K562 (cell line): ENCODE results near the gene MRPL38. TPM values are rescaled to one million over a fixed set of nuclear protein-coding genes. Genes with fewer than 3 reads are reported as not detected.

ENCODE experiments used
- ATF1 ChIP-seq, 2 experiments: fragments of 450-650 bp in 1 of 2; IDR thresholded peaks; 2 replicates each; pipeline ENCODE4 v1.6.1; 2016; ENCODE audit warnings: missing compliant biosample characterization in 1 of 2, missing genetic modification characterization in 1 of 2
- BCL6 ChIP-seq: fragments of 250-450 bp; sonication (Bioruptor Pico); IDR thresholded peaks from 2 replicates; pipeline ENCODE4 v1.4.0; 2020
- ELF1 ChIP-seq: fragments of 200-800 bp; sonication (Bioruptor generic); IDR thresholded peaks from 2 replicates; pipeline ENCODE4 v1.6.1; 2016; ENCODE audit warnings: missing genetic modification characterization, missing compliant biosample characterization
- FOS ChIP-seq: IDR thresholded peaks from 3 replicates; pipeline ENCODE4 v1.6.1; 2011; ENCODE audit not compliant: insufficient read length; ENCODE audit errors: extremely low read depth
- FOXA3 ChIP-seq, 2 experiments: fragments of 450-650 bp in 1 of 2; sonication (generic) in 1 of 2; formaldehyde crosslinking; IDR thresholded peaks in 1 of 2; conservative IDR thresholded peaks in 1 of 2; 2 replicates each; pipeline versions ENCODE4 v1.4.0 to v1.8.0; 2020 to 2022; ENCODE audit warnings: mild to moderate bottlenecking in 2 of 2, missing genetic modification reagents in 1 of 2
- FOXM1 ChIP-seq, 2 experiments: fragments of 450-650 bp in 1 of 2; sonication (generic) in 1 of 2; formaldehyde crosslinking in 1 of 2; IDR thresholded peaks; 2 replicates each; pipeline versions ENCODE4 v1.6.1 to v1.9.0; 2017 to 2022; ENCODE audit warnings: low read depth in 2 of 2, mild to moderate bottlenecking in 2 of 2, missing genetic modification reagents in 1 of 2, moderate library complexity in 1 of 2
- GTF2A2 ChIP-seq: IDR thresholded peaks from 2 replicates; pipeline ENCODE4 v1.6.1; 2016; ENCODE audit warnings: mild to moderate bottlenecking, missing genetic modification characterization, missing compliant biosample characterization
- HDAC3 ChIP-seq: fragments of 450-650 bp; IDR thresholded peaks from 2 replicates; pipeline ENCODE4 v1.6.1; 2018; ENCODE audit warnings: borderline replicate concordance, mild to moderate bottlenecking, moderate library complexity; ENCODE audit not compliant: partially characterized antibody
- IFI16 ChIP-seq: fragments of 250-450 bp; sonication (Bioruptor Pico); IDR thresholded peaks from 2 replicates; pipeline ENCODE4 v2.1.2; 2022; ENCODE audit warnings: mild to moderate bottlenecking, inconsistent platforms
- KLF13 ChIP-seq: fragments of 450-650 bp; IDR thresholded peaks from 2 replicates; pipeline ENCODE4 v1.6.1; 2016; ENCODE audit warnings: missing genetic modification characterization, low read depth, mild to moderate bottlenecking, missing compliant biosample characterization, moderate library complexity, borderline replicate concordance
- NONO ChIP-seq, 2 experiments: fragments of 200-400 bp in 1 of 2; fragments of 450-650 bp in 1 of 2; formaldehyde crosslinking in 1 of 2; IDR thresholded peaks; 2 replicates each; pipeline ENCODE4 v1.6.1; 2017; ENCODE audit warnings: low read depth in 2 of 2, mild to moderate bottlenecking in 2 of 2, moderate library complexity in 2 of 2, low read length in 1 of 2
- RFX1 ChIP-seq: fragments of 450-650 bp; IDR thresholded peaks from 2 replicates; pipeline ENCODE4 v1.6.1; 2016; ENCODE audit warnings: mild to moderate bottlenecking, moderate library complexity
- SRSF9 ChIP-seq: fragments of 200-400 bp; formaldehyde crosslinking; IDR thresholded peaks from 2 replicates; pipeline ENCODE4 v1.6.1; 2017; ENCODE audit warnings: low read depth, low read length, borderline replicate concordance
- STAG1 ChIP-seq: sonication (generic); formaldehyde crosslinking; IDR thresholded peaks from 2 replicates; pipeline ENCODE4 v1.5.0; 2020; ENCODE audit warnings: missing genetic modification reagents, borderline replicate concordance
- TCFL5 ChIP-seq: fragments of 250-450 bp; sonication (Bioruptor Pico); conservative IDR thresholded peaks from 2 replicates; pipeline ENCODE4 v1.6.1; 2021; ENCODE audit warnings: mild to moderate bottlenecking, moderate library complexity, matching md5 sums
- ZNF12 ChIP-seq: sonication (generic); formaldehyde crosslinking; IDR thresholded peaks from 2 replicates; pipeline ENCODE4 v1.4.0; 2020; ENCODE audit warnings: mild to moderate bottlenecking, missing genetic modification reagents
- ZNF253 ChIP-seq: fragments of 250-450 bp; sonication (Bioruptor Pico); conservative IDR thresholded peaks from 2 replicates; pipeline ENCODE4 v1.6.1; 2021; ENCODE audit warnings: mild to moderate bottlenecking
- ZNF316 ChIP-seq: fragments of 450-650 bp; IDR thresholded peaks from 2 replicates; pipeline ENCODE4 v1.6.1; 2016
- ZNF436 ChIP-seq: fragments of 250-450, 450-650 bp; sonication (Bioruptor Pico); formaldehyde crosslinking; IDR thresholded peaks from 2 replicates; pipeline ENCODE4 v1.7.0; 2020; ENCODE audit warnings: mild to moderate bottlenecking
- polyA plus RNA-seq, 8 experiments: library from polyadenylated mRNA; depleted of rRNA in 4 of 8; stranded (reverse) in 5 of 8; unstranded in 3 of 8; fragments of >200 nt; fragmentation: Nextera tagmentation in 2 of 8; fragmentation: Illumina TruSeq in 1 of 8; extraction: Ambion mirVana in 2 of 8; extraction: Trizol in 1 of 8; gene quantifications; 2 replicates each; pipeline versions ENCODE4 v1.2.1 to v1.2.3, GENCODE V29; 2011 to 2014; ENCODE audit warnings: inconsistent platforms in 1 of 8, missing spikeins in 1 of 8
- total RNA-seq, 7 experiments: library from RNA; depleted of rRNA in 6 of 7; stranded (reverse); fragments of >200 nt in 6 of 7; fragmentation: Illumina TruSeq in 2 of 7; extraction: Trizol in 2 of 7; gene quantifications; 2 replicates each; pipeline versions ENCODE4 v1.2.1 to v1.2.3, GENCODE V29; 2011 to 2021; ENCODE audit warnings: low replicate concordance in 1 of 7
- TF ChIP-seq, protein P1 (sequence below): sonication (generic); formaldehyde crosslinking; IDR thresholded peaks from 2 replicates; pipeline ENCODE4 v1.8.0; 2022; ENCODE audit warnings: mild to moderate bottlenecking, missing genetic modification reagents
- TF ChIP-seq, protein P2 (sequence below): IDR thresholded peaks from 2 replicates; pipeline ENCODE4 v1.6.1; 2011; ENCODE audit not compliant: insufficient read length; ENCODE audit errors: extremely low read depth
- TF ChIP-seq, protein P3 (sequence below): fragments of 250-450 bp; sonication (Bioruptor Pico); IDR thresholded peaks from 2 replicates; pipeline ENCODE4 v1.4.0; 2020
- TF ChIP-seq, protein P4 (sequence below): fragments of 450-650 bp; formaldehyde crosslinking; IDR thresholded peaks from 2 replicates; pipeline ENCODE4 v1.4.0; 2022; ENCODE audit warnings: missing genetic modification characterization
- TF ChIP-seq, protein P5 (sequence below): sonication (generic); formaldehyde crosslinking; IDR thresholded peaks from 2 replicates; pipeline ENCODE4 v1.8.1; 2023; ENCODE audit warnings: mild to moderate bottlenecking, missing genetic modification reagents, moderate library complexity

MRPL38 gene
- total and polyA plus RNA-seq, 9 of the 15 experiments (the other 6 are each of a cell fraction or from before 2014, with no cell fraction given), result 4.5 to 154 (median 48.5) TPM

DNA sequence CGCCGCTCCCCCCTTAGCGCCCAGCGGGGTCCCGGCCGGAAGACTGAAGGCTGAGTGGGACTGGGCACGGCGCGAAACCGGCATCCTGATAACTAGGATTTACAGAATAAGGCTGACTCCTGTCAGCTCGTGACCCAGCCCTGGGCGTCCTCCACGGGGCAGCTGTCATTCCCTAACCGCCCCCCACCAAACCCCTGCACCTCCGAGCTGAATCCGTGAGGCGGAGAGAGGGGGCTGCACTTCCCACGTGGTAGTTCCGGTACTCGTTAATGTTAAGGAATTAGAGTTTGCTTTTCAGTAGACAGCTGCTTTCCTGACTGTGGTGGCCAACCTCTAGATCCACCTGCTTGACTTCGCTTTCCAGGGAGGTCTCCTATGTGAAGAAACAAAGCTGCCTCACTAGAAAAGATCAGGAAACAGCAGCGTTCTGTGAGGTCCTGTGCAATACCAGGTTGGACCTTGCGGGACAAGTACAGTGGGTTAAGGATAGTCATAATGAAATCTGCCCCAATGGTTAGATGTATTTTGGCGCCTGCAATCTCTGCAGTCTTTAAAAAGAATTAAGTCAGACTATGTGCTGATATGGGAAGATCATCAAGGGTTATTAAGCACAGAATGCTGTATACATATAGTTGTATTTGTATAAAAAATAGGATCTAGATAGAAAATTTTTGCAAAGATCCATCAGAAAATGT lies 48.5 kb downstream of the MRPL38 start (continued):
- no peak for TF ChIP-seq FOXM1 (IDR thresholded peaks at IDR 0.05; ENCODE audit: low read depth)
- TF ChIP-seq FOXM1 (CRISPR knock-in tag; IDR thresholded peaks at IDR 0.05; ENCODE audit: low read depth), result no peak
- no peak for TF ChIP-seq ZNF253 (CRISPR knock-in tag)
- TF ChIP-seq BCL6 (CRISPR knock-in tag), result no peak
- TF ChIP-seq RFX1, result no peak
- TF ChIP-seq, protein P1, sequence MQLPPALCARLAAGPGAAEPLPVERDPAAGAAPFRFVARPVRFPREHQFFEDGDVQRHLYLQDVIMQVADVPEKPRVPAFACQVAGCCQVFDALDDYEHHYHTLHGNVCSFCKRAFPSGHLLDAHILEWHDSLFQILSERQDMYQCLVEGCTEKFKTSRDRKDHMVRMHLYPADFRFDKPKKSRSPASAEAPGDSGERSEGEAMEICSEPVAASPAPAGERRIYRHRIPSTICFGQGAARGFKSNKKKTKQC (CRISPR knock-in tag), result no peak
- TF ChIP-seq, protein P2, sequence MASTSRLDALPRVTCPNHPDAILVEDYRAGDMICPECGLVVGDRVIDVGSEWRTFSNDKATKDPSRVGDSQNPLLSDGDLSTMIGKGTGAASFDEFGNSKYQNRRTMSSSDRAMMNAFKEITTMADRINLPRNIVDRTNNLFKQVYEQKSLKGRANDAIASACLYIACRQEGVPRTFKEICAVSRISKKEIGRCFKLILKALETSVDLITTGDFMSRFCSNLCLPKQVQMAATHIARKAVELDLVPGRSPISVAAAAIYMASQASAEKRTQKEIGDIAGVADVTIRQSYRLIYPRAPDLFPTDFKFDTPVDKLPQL, result no peak
- TF ChIP-seq HDAC3, result no peak
- TF ChIP-seq ZNF316, result no peak
- TF ChIP-seq NONO (IDR thresholded peaks at IDR 0.05; ENCODE audit: low read depth in 2 of 2, low read length in 1 of 2), result no peak
- no peak for TF ChIP-seq ZNF436 (CRISPR knock-in tag)
- TF ChIP-seq, protein P3, sequence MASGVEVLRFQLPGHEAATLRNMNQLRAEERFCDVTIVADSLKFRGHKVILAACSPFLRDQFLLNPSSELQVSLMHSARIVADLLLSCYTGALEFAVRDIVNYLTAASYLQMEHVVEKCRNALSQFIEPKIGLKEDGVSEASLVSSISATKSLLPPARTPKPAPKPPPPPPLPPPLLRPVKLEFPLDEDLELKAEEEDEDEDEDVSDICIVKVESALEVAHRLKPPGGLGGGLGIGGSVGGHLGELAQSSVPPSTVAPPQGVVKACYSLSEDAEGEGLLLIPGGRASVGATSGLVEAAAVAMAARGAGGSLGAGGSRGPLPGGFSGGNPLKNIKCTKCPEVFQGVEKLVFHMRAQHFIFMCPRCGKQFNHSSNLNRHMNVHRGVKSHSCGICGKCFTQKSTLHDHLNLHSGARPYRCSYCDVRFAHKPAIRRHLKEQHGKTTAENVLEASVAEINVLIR (CRISPR knock-in tag), result no peak
- no peak for TF ChIP-seq FOS
- TF ChIP-seq, protein P4, sequence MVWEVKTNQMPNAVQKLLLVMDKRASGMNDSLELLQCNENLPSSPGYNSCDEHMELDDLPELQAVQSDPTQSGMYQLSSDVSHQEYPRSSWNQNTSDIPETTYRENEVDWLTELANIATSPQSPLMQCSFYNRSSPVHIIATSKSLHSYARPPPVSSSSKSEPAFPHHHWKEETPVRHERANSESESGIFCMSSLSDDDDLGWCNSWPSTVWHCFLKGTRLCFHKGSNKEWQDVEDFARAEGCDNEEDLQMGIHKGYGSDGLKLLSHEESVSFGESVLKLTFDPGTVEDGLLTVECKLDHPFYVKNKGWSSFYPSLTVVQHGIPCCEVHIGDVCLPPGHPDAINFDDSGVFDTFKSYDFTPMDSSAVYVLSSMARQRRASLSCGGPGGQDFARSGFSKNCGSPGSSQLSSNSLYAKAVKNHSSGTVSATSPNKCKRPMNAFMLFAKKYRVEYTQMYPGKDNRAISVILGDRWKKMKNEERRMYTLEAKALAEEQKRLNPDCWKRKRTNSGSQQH (CRISPR knock-in tag), result no peak
- no peak for TF ChIP-seq ZNF12 (CRISPR knock-in tag)
- no peak for TF ChIP-seq SRSF9
- TF ChIP-seq GTF2A2 (tag), result no peak
- no peak for TF ChIP-seq IFI16 (CRISPR knock-in tag)
- no peak for TF ChIP-seq ATF1 (CRISPR knock-in tag; IDR thresholded peaks at IDR 0.05)
- no peak for TF ChIP-seq ATF1 (tag; IDR thresholded peaks at IDR 0.05)
- TF ChIP-seq STAG1 (CRISPR knock-in tag), result no peak; the same call in 1 of the 2 replicates
- TF ChIP-seq ELF1 (tag), result no peak; the same call in 1 of the 2 replicates
- no peak for TF ChIP-seq TCFL5 (CRISPR knock-in tag)
- TF ChIP-seq, protein P5, sequence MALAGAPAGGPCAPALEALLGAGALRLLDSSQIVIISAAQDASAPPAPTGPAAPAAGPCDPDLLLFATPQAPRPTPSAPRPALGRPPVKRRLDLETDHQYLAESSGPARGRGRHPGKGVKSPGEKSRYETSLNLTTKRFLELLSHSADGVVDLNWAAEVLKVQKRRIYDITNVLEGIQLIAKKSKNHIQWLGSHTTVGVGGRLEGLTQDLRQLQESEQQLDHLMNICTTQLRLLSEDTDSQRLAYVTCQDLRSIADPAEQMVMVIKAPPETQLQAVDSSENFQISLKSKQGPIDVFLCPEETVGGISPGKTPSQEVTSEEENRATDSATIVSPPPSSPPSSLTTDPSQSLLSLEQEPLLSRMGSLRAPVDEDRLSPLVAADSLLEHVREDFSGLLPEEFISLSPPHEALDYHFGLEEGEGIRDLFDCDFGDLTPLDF (CRISPR knock-in tag), result no peak
- TF ChIP-seq KLF13 (tag), result no peak
- no peak for TF ChIP-seq FOXA3 (CRISPR knock-in tag; conservative IDR thresholded peaks at IDR 0.05 in 1 of 2, IDR thresholded peaks at IDR 0.05 in 1 of 2)
